Thyroid gland (tissue), 4 donors: ENCODE measurements around the gene FEN1. TPM values are rescaled to one million over a fixed set of nuclear protein-coding genes. Genes with fewer than 3 reads are reported as not detected.

Experiments
- DNase-seq, 2 donors: peaks; one replicate each; pipeline ENCODE4 v3.0.0-alpha.2; 2019
- H3K27ac ChIP-seq, 3 donors: fragments of 200-600 bp; sonication (generic); 1 replicate in 2 of 3; 2 replicates in 1 of 3; pipeline ENCODE4 v1.5.1; 2016 to 2019; ENCODE audit warnings: mild to moderate bottlenecking in 1 of 3, moderate library complexity in 1 of 3
- H3K27me3 ChIP-seq: fragments of 200-600 bp; sonication (generic); one replicate; pipeline ENCODE4 v1.5.1; 2019
- H3K36me3 ChIP-seq, 2 donors: fragments of 200-600 bp; sonication (generic); one replicate each; pipeline ENCODE4 v1.5.1; 2016 to 2019
- H3K4me1 ChIP-seq, 2 donors: fragments of 200-600 bp; sonication (generic); one replicate each; pipeline ENCODE4 v1.5.1; 2017 to 2019
- H3K4me3 ChIP-seq, 3 donors: fragments of 200-600 bp; sonication (generic); replicated peaks in 1 of 3; 1 replicate in 2 of 3; 2 replicates in 1 of 3; pipeline ENCODE4 v1.5.1; 2016; ENCODE audit warnings: mild to moderate bottlenecking in 1 of 3
- H3K9me3 ChIP-seq: fragments of 200-600 bp; sonication (generic); one replicate; pipeline ENCODE4 v1.5.1; 2017
- CTCF ChIP-seq, 6 experiments: fragments of 200-600 bp in 3 of 6; fragments of 450-650 bp in 3 of 6; sonication (generic) in 3 of 6; IDR thresholded peaks; one replicate each; pipeline ENCODE4 v1.5.1; 2016 to 2019; ENCODE audit warnings: antibody characterized with exemption in 6 of 6, mild to moderate bottlenecking in 2 of 6, inconsistent platforms in 1 of 6, moderate library complexity in 1 of 6
- POLR2A ChIP-seq, 2 donors: fragments of 450-650 bp; IDR thresholded peaks; one replicate each; pipeline ENCODE4 v1.6.1; 2017; ENCODE audit warnings: antibody characterized with exemption in 2 of 2, mild to moderate bottlenecking in 2 of 2, moderate library complexity in 1 of 2
- WGBS, 2 donors: methylation state at CpG; one replicate each; pipeline ENCODE4 v1.1.5; 2017; 5-methylcytosine and 5-hydroxymethylcytosine counted together
- intact Hi-C: fragments of 100-400 bp; cut with DNase I; formaldehyde crosslinking; loops from one replicate; pipeline ENCODE4 v1.15.1; 2023
- total RNA-seq, 4 donors: library from RNA; depleted of rRNA; stranded (reverse); fragments of >200 nt; gene quantifications; one replicate each; pipeline ENCODE4 v1.2.3, GENCODE V29; 2016

Gene FEN1
- total RNA-seq, 4 donors from 2014 or later: 4.1 to 6.3 (median 5.2) TPM

DNA sequence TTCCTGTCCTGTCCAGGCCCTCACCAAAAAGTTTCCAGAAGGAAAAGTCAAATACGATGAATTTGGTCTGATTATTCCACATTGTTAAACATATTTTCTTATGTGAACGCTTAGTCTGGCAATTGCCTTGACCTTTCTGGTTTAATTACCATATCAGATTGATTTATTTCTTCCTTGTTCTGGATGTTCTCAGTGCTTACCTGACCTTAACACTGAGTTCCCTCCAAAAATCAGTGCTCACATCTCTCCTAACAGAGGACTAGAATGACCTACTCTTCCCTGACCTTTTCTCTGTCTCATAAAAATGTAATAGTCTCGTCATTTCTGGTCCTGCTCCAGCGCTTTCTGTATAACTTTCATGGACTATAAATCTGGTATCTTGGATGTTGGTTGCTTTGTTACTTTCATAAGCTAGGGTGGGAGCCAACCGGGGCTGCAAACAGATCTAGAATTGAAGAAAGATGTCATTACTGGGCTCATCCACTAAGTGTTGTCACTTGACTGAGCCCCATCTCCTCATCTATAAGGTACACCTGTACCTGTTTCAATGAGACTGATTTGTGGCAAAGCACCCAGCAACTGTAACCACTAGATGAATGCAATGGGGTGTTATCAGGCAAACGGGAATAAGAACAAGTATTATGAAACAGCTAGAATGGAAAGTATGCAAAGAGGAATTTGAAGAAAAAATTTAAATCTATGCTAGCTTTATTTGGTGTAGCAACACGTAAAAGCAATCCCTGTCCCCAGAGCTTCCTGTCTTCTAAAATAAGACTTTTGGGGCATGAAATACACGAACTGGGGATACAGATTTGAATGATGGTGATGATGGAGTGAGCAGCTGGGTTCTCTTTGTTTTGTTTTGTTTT is 37.8 kb downstream of the FEN1 start:
- Histone ChIP-seq H3K27me3 (no peaks in the 10 kb centered on the region), H3K4me3 (no peak overlapping the region), H3K9me3 (no peaks in the 10 kb centered on the region), H3K27ac (no peak overlapping the region), H3K36me3 (no peaks in the 10 kb centered on the region), H3K4me1 (peaks cover 22 to 34% of the 10 kb centered on the region in 2 donors)
- TF ChIP-seq CTCF (IDR thresholded peaks at IDR 0.05) (no peak), POLR2A (IDR thresholded peaks at IDR 0.05) (no peak)
- no peak for DNase-seq
- intact Hi-C loops: no loop called here
- 71 to 73% methylated on average over 8 of the region's 8 CpGs for WGBS, 2 donors

GRCh38 chr11:61832207-61832606 is 39.5 kb downstream of the FEN1 start:
- H3K4me3 ChIP-seq: no peak overlapping the region
- no peaks in the 10 kb centered on the region for H3K9me3 ChIP-seq
- H3K27me3 ChIP-seq: no peaks in the 10 kb centered on the region
- 90% methylated on average over 3 to 4 of the region's 4 CpGs for WGBS, 2 donors
- DNase-seq: no peak
- no peak for TF ChIP-seq POLR2A (IDR thresholded peaks at IDR 0.05)
- TF ChIP-seq CTCF (IDR thresholded peaks at IDR 0.05): no peak
- H3K4me1 ChIP-seq: peaks cover 22 to 32% of the 10 kb centered on the region in 2 donors
- no peaks in the 10 kb centered on the region for H3K36me3 ChIP-seq
- intact Hi-C loops: no loop called here
- no peak overlapping the region for H3K27ac ChIP-seq

- H3K27ac ChIP-seq: no peak overlapping the region
- WGBS, 2 donors: 81% methylated on average over 7 of the region's 7 CpGs
- TF ChIP-seq CTCF (IDR thresholded peaks at IDR 0.05) (no peak), POLR2A (IDR thresholded peaks at IDR 0.05) (no peak)
- H3K9me3 ChIP-seq: no peaks in the 10 kb centered on the region
- H3K4me3 ChIP-seq: no peak overlapping the region
- H3K36me3 ChIP-seq: no peaks in the 10 kb centered on the region
- DNase-seq: no peak
- H3K27me3 ChIP-seq: no peaks in the 10 kb centered on the region
- peaks cover 17 to 27% of the 10 kb centered on the region in 2 donors for H3K4me1 ChIP-seq
- intact Hi-C loops: no loop called here
These were observed 40.0 kb downstream of the FEN1 start for GRCh38 chr11:61832754-61833153.

DNA sequence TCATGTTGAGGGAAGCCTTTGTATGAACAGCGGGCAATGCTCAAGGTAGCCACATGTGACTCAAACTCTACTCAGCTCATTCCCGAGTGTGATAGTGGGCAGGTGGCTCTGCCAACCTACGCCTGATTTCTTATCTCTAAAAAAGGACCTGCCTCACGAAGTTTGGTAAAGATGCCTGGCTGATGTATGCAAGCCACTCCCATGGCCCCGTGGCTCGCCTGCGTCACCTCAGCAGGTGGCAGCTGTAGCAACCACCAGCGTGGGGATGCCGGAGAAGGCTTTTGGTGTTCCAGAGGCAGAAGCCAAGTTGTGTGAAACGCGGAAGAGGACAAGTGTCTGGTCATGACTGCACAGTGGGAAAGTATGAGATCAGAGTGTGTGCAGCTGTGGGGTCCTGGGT is 40.8 kb downstream of the FEN1 start:
- Histone ChIP-seq H3K4me1 (peaks cover 10 to 20% of the 10 kb centered on the region in 2 donors), H3K9me3 (no peaks in the 10 kb centered on the region), H3K4me3 (no peak overlapping the region), H3K36me3 (no peaks in the 10 kb centered on the region), H3K27me3 (no peaks in the 10 kb centered on the region), H3K27ac (no peak overlapping the region)
- DNase-seq: no peak
- intact Hi-C loops: no loop called here
- 89 to 93% methylated on average over 11 of the region's 11 CpGs for WGBS, 2 donors
- no peak for TF ChIP-seq CTCF (IDR thresholded peaks at IDR 0.05)
- no peak for TF ChIP-seq POLR2A (IDR thresholded peaks at IDR 0.05)

DNA sequence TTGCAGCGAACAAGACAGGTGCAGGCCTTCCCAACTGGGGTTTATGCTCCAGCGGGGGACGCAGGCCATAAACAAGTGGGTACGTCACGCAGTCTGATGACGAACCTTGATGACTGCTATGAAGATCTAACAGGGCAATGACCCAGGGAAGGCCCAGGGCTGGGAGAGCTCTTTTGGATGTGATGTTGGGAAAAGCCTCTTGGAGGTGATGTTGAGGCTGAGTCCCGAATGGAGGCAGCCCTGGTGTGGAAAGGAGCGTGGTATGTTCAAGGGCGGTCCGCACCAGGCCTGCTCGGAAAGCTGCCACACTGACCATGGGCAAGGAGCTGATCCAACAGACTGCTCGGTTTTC is 41.2 kb downstream of the FEN1 start:
- H3K4me1 ChIP-seq: peaks cover 7 to 15% of the 10 kb centered on the region in 2 donors

More for the DNA sequence above, 41.2 kb downstream of the FEN1 start:
- H3K27ac ChIP-seq: no peak overlapping the region
- no peak for DNase-seq
- H3K9me3 ChIP-seq: no peaks in the 10 kb centered on the region
- intact Hi-C loops: no loop called here
- 93 to 94% methylated on average over 12 of the region's 12 CpGs for WGBS, 2 donors
- TF ChIP-seq CTCF (IDR thresholded peaks at IDR 0.05) (no peak), POLR2A (IDR thresholded peaks at IDR 0.05) (no peak)
- H3K4me3 ChIP-seq: no peak overlapping the region
- no peaks in the 10 kb centered on the region for H3K27me3 ChIP-seq
- no peaks in the 10 kb centered on the region for H3K36me3 ChIP-seq
